Ishikawa (cell line): Measurements from ENCODE around the gene PLCB1.
A peak's percentile ranks its signal among the peaks of the same experiment; 100 is the strongest.

Experiments
- CEBPB ChIP-seq: IDR thresholded peaks from 2 replicates; pipeline ENCODE4 v1.6.1; 2012
- CREB1 ChIP-seq: IDR thresholded peaks from 2 replicates; pipeline ENCODE4 v1.6.1; 2012; ENCODE audit warnings: low read depth
- EGR1 ChIP-seq: IDR thresholded peaks from 2 replicates; pipeline ENCODE4 v1.6.1; 2012
- EP300 ChIP-seq: IDR thresholded peaks from 2 replicates; pipeline ENCODE4 v1.6.1; 2012; ENCODE audit warnings: borderline replicate concordance
- FOXM1 ChIP-seq: IDR thresholded peaks from 2 replicates; pipeline ENCODE4 v1.6.1; 2012; ENCODE audit warnings: low read depth, borderline replicate concordance
- NFIC ChIP-seq: IDR thresholded peaks from 2 replicates; pipeline ENCODE4 v1.6.1; 2012
- RAD21 ChIP-seq: IDR thresholded peaks from 2 replicates; pipeline ENCODE4 v1.6.1; 2012; ENCODE audit warnings: low read depth
- REST ChIP-seq: IDR thresholded peaks from 2 replicates; pipeline ENCODE4 v1.6.1; 2012; ENCODE audit warnings: low read depth, mild to moderate bottlenecking
- TAF1 ChIP-seq: IDR thresholded peaks from 2 replicates; pipeline ENCODE4 v1.6.1; 2012; ENCODE audit warnings: low read depth, mild to moderate bottlenecking
- TCF12 ChIP-seq: IDR thresholded peaks from 2 replicates; pipeline ENCODE4 v1.6.1; 2012; ENCODE audit warnings: low read depth
- TEAD4 ChIP-seq: IDR thresholded peaks from 2 replicates; pipeline ENCODE4 v1.6.1; 2012
- YY1 ChIP-seq: IDR thresholded peaks from 2 replicates; pipeline ENCODE4 v1.6.1; 2012; ENCODE audit warnings: low read depth
- ZBTB7A ChIP-seq: IDR thresholded peaks from 2 replicates; pipeline ENCODE4 v1.6.1; 2012; ENCODE audit warnings: low read depth
- TF ChIP-seq, protein P1 (sequence below): IDR thresholded peaks from 2 replicates; pipeline ENCODE4 v1.6.1; 2012
- TF ChIP-seq, protein P2 (sequence below): IDR thresholded peaks from 2 replicates; pipeline ENCODE4 v1.6.1; 2012

The PLCB1 gene

GRCh38 chr20:8515810-8516435 is 383.9 kb downstream of the PLCB1 start:
- no peak for TF ChIP-seq EGR1
- TF ChIP-seq YY1: no peak
- TF ChIP-seq ZBTB7A: no peak
- no peak for TF ChIP-seq RAD21
- TF ChIP-seq, protein P1, sequence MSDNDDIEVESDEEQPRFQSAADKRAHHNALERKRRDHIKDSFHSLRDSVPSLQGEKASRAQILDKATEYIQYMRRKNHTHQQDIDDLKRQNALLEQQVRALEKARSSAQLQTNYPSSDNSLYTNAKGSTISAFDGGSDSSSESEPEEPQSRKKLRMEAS: no peak

- TF ChIP-seq YY1 (no peak), RAD21 (no peak), ZBTB7A (no peak), EGR1 (no peak), NFIC (no peak), EP300 (no peak)
- TF ChIP-seq, protein P2, sequence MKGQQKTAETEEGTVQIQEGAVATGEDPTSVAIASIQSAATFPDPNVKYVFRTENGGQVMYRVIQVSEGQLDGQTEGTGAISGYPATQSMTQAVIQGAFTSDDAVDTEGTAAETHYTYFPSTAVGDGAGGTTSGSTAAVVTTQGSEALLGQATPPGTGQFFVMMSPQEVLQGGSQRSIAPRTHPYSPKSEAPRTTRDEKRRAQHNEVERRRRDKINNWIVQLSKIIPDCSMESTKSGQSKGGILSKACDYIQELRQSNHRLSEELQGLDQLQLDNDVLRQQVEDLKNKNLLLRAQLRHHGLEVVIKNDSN: no peak
Observed at GRCh38 chr20:8518878-8519277, 386.8 kb downstream of the PLCB1 start.

DNA sequence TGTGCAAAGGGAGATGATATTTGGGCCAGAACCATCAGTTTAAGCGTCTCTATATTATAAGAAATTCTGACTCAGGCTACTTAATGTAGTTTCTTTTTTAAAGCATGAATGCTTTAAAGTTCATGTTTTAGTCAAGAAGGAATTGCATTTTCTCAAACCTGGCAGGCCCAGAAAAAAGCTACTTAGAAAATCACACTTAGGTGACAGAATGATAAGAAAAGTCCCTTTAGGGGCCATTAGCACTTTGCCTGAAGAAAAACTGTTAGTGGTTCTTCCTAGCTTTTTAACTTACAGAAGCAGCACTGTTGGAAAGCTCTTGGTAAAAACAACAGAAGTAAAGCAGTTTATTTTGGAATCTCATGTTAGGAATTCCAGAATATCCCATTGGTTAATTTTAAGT is 387.8 kb downstream of the PLCB1 start:
- TF ChIP-seq FOXM1 (no peak), CREB1 (no peak), YY1 (no peak), EGR1 (no peak), TAF1 (no peak), CEBPB (no peak), ZBTB7A (no peak), TEAD4 (no peak), EP300 (no peak), RAD21 (no peak), REST (no peak), NFIC (no peak), TCF12 (no peak)
- TF ChIP-seq, protein P1: no peak
- TF ChIP-seq, protein P2: no peak

DNA sequence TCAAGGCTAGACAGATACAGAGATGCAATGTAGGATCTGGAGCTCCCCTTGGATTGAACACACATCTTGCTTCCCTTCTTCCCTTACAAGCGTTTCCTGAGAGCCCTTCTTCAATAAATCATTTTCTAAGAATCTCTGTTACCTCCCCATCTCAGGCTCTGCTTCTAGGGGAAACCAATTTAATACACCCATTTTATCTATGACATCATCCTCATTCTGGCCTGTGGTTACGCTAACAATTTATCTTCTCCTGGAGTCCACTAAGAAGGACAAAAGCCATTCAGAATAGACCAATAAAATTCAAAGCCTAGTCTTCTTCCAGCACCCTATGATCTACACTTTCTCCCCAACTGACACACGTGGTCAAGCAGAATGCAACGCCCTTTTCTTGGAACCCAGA is 390.1 kb downstream of the PLCB1 start:
- TF ChIP-seq TCF12: no peak
- no peak for TF ChIP-seq EP300
- TF ChIP-seq, protein P1: no peak
- no peak for TF ChIP-seq REST
- no peak for TF ChIP-seq EGR1
- no peak for TF ChIP-seq TAF1
- no peak for TF ChIP-seq YY1
- TF ChIP-seq ZBTB7A: no peak
- TF ChIP-seq RAD21: no peak
- TF ChIP-seq TEAD4: no peak
- no peak for TF ChIP-seq FOXM1
- TF ChIP-seq, protein P2: no peak
- TF ChIP-seq CEBPB: no peak
- no peak for TF ChIP-seq CREB1
- no peak for TF ChIP-seq NFIC

DNA sequence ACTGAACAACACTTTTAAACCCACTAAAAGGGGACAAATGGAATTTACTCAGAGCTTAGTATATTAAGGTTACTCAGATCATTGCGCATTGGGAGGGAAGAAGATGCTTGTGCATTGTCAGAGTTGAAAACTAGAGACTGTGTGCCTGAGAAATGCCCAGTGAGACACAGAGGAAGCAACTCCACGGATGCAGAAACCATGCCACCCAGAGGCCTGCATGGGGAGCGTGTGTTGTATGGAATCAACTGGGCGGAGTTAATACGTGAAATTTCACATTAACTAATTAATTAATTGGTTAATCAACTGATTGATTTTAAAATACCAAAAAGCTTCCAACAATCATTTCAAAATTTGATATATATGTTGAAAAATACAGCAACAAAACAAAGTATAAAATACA is 391.6 kb downstream of the PLCB1 start:
- no peak for TF ChIP-seq TCF12
- TF ChIP-seq RAD21: peak; percentile 23; the same call in 1 of the 2 replicates
- TF ChIP-seq NFIC: no peak
- TF ChIP-seq EGR1: no peak
- no peak for TF ChIP-seq REST
- no peak for TF ChIP-seq TEAD4
